ENCODE results near the gene F11. TPM values are rescaled to one million over a fixed set of nuclear protein-coding genes. Genes with fewer than 3 reads are reported as not detected.

Gene F11
- total RNA-seq, 1 experiment from 2014 or later: 0.38 TPM

GRCh38 chr4:186225848-186226247 lies 40.1 kb upstream of the F11 start:
- no TSS peak for BruUV-seq (replicated peaks)
- CTCF ChIA-PET: no interaction called here
- Mint-ChIP-seq H3K9me3 (ENCODE audit: low read depth, unreplicated experiment) (peaks cover 8% of the 10 kb centered on the region), H3K27me3 (ENCODE audit: unreplicated experiment) (no peaks in the 10 kb centered on the region), H3K27ac (ENCODE audit: unreplicated experiment) (no peak overlapping the region), H3K4me1 (ENCODE audit: low read depth, unreplicated experiment) (no peaks in the 10 kb centered on the region), H3K4me3 (ENCODE audit: low read depth, unreplicated experiment) (no peak overlapping the region), H3K36me3 (ENCODE audit: insufficient read depth, unreplicated experiment) (no peaks in the 10 kb centered on the region)
- intact Hi-C loops (cut with micrococcal nuclease; ENCODE audit: unreplicated experiment): no loop called here
- no peak for TF ChIP-seq CTCF (IDR thresholded peaks at IDR 0.05; ENCODE audit: unreplicated experiment)
- no peak for DNase-seq

- Mint-ChIP-seq H3K4me3 (ENCODE audit: low read depth, unreplicated experiment) (no peak overlapping the region), H3K4me1 (ENCODE audit: low read depth, unreplicated experiment) (no peaks in the 10 kb centered on the region), H3K27ac (ENCODE audit: unreplicated experiment) (no peak overlapping the region), H3K9me3 (ENCODE audit: low read depth, unreplicated experiment) (peaks cover 5% of the 10 kb centered on the region), H3K36me3 (ENCODE audit: insufficient read depth, unreplicated experiment) (no peaks in the 10 kb centered on the region), H3K27me3 (ENCODE audit: unreplicated experiment) (no peaks in the 10 kb centered on the region)
- DNase-seq: no peak
- BruUV-seq (replicated peaks): no TSS peak
- TF ChIP-seq CTCF (IDR thresholded peaks at IDR 0.05; ENCODE audit: unreplicated experiment): no peak
- intact Hi-C loops (cut with micrococcal nuclease; ENCODE audit: unreplicated experiment): no loop called here
- CTCF ChIA-PET: no interaction called here
Measured at GRCh38 chr4:186226521-186227189, 39.3 kb upstream of the F11 start.

DNA sequence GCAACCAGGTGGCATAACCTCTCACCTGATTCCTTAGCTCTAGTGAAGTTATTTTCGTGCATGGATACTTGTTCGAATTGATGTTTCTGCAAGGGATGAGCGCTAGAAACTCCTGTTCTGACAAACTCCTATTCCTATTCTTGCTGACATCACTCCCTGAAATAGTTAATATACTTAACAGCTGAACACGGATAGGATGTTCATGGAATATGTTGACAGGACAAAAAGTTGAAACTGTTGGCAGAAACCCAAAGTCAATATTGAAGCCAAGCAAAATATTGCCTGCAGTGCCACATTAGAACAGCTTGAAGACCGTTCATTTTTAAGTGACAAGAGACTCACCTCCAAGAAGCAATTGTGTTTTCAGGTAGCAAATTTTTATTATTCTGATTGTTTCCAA lies 38.8 kb upstream of the F11 start, which contains the start of gene KLKB1:
TSS of gene KLKB1 (plus strand) at position 287 of the 400 bp plus-strand sequence. CDS start 689 bp downstream, outside the sequence.
- no peak for DNase-seq
- Mint-ChIP-seq H3K4me3 (ENCODE audit: low read depth, unreplicated experiment) (no peak within 1 kb of the TSS), H3K36me3 (ENCODE audit: insufficient read depth, unreplicated experiment) (no peaks in the 10 kb centered on the region), H3K27me3 (ENCODE audit: unreplicated experiment) (no peaks in the 10 kb centered on the region), H3K27ac (ENCODE audit: unreplicated experiment) (no peak within 1 kb of the TSS), H3K9me3 (ENCODE audit: low read depth, unreplicated experiment) (peaks cover 5% of the 10 kb centered on the region), H3K4me1 (ENCODE audit: low read depth, unreplicated experiment) (no peaks in the 10 kb centered on the region)
- no peak for TF ChIP-seq CTCF (IDR thresholded peaks at IDR 0.05; ENCODE audit: unreplicated experiment)
- CTCF ChIA-PET: no interaction called here
- no TSS peak for BruUV-seq (replicated peaks)
- intact Hi-C loops (cut with micrococcal nuclease; ENCODE audit: unreplicated experiment): no loop called here

GRCh38 chr4:186227744-186228513 lies 38.1 kb upstream of the F11 start:
- intact Hi-C loops (cut with micrococcal nuclease; ENCODE audit: unreplicated experiment): no loop called here
- no peaks in the 10 kb centered on the region for H3K36me3 Mint-ChIP-seq (ENCODE audit: insufficient read depth, unreplicated experiment)
- no peaks in the 10 kb centered on the region for H3K27me3 Mint-ChIP-seq (ENCODE audit: unreplicated experiment)
- BruUV-seq (replicated peaks): no TSS peak
- H3K4me1 Mint-ChIP-seq (ENCODE audit: low read depth, unreplicated experiment): no peaks in the 10 kb centered on the region
- no peak for DNase-seq
- no peak overlapping the region for H3K4me3 Mint-ChIP-seq (ENCODE audit: low read depth, unreplicated experiment)
- peaks cover 5% of the 10 kb centered on the region for H3K9me3 Mint-ChIP-seq (ENCODE audit: low read depth, unreplicated experiment)
- H3K27ac Mint-ChIP-seq (ENCODE audit: unreplicated experiment): no peak overlapping the region
- TF ChIP-seq CTCF (IDR thresholded peaks at IDR 0.05; ENCODE audit: unreplicated experiment): no peak
- CTCF ChIA-PET: no interaction called here
